GM21786 (cell line): ENCODE results near the gene EFCAB14.
"Not testable (repeated sequence)": the region's sequence is repeated elsewhere in the genome, so short reads cannot be mapped to it uniquely, and the experiment has no call there.

ENCODE experiments used
- ATAC-seq: cut with Tn5 transposase; IDR thresholded peaks from one replicate; pipeline ENCODE4 v1.9.1; 2021; ENCODE audit not compliant: unreplicated experiment

Gene EFCAB14

DNA sequence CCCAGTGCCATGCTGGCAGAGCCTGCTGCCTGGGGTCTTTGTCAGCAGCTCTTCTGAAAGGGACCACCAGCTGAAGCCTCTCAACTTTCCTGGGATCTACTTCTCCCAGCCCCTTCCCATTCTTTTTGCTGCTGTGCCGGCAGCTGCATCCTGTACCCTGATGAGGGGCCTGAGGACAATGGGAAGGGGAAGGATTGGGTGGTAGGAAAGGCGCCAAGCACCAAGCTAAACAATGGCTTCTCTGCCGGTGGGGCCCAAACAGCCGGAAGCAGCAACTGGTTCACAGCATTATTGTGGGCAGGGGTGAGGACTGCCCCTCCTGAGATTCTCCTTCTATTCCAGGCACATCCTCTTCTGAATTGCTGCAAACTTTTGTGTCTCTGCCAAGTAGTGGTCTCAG, 5.0 kb upstream of the EFCAB14 start:
- ATAC-seq: no peak

GRCh38 chr1:46721686-46722205, 2.8 kb upstream of the EFCAB14 start:
- ATAC-seq: no peak

- no peak for ATAC-seq
These were observed 2.3 kb upstream of the EFCAB14 start for GRCh38 chr1:46721204-46721603.

DNA sequence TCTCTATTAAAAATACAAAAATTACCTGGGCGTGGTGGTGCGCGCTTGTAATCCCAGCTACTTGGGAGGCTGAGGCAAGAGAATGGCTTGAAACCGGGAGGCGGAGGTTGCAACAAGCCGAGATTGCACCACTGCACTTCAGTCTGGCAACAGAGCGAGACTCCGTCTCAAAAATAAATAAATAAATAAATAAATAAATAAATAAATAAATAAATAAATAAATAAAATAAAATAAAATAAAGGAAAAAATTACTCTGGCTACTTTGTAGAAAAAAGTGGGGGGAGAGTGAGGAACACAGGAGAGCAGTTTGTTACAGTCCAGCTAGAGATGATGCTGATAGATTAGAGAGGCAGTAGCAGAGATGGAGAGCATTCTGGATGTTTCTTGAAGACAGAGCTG, 1.4 kb upstream of the EFCAB14 start:
- ATAC-seq: not testable (repeated sequence)

DNA sequence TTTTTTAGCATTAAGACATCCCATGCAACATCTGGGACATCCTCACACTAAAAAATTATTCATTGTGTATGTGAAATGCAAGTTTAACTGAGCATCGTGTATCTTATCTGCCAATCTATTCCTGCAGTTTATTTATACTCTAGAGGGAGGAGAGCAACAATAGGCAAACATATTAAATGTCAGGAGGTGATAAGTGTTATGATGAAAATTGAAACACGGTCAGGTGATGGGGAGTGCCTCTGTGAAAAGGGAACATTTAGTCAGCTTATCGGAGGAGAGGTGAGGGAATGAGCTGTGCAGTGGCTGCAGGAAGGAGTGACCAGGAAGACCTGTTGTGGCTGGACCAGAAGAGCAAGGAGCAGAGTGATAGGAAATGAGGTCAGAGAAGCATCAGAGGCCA, 775 bp upstream of the EFCAB14 start:
- ATAC-seq: no peak

DNA sequence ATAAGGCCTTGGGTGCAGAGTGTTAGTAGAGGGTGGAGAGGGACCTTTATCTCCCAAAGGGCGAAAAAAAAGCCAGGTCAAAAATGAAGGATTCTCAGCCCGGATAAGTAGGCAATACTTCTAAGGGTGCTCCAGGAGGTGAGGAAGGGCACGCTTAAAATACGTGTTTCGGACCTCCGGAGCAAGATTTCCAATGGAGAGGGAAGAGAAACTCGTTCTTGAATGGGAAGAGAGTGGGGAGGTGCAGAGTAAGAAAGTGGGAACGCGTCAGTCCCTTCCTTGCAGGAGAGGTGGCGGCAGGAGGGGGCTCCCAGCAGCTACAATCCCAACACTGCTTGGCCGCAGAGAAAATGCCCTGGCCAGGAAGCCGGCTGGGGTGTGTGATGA, 581 bp downstream of the EFCAB14 start:
- ATAC-seq: no peak

DNA sequence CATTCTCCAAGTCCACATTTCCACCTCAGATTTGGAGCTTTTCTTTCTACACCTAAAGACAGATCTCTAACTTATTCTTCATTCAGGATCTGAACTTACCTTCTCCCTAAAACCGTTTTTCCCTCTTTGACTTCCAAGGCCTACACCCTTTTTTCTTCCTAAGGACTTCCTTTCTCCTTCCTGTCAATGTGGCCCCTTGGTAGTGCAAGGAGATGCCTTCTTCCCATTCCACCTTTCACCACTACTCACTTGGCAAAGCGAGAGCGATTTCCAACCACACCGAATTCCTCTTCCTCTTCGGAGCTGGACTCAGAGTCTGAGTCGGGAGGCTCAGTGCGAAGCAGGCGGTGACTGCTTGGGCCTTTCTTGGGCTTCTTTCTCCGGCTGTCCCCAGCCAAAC, 1.3 kb downstream of the EFCAB14 start:
- no peak for ATAC-seq

GRCh38 chr1:46714976-46715375, 3.9 kb downstream of the EFCAB14 start:
- no peak for ATAC-seq

- no peak for ATAC-seq
These were observed 10.8 kb downstream of the EFCAB14 start for GRCh38 chr1:46708121-46708520.

DNA sequence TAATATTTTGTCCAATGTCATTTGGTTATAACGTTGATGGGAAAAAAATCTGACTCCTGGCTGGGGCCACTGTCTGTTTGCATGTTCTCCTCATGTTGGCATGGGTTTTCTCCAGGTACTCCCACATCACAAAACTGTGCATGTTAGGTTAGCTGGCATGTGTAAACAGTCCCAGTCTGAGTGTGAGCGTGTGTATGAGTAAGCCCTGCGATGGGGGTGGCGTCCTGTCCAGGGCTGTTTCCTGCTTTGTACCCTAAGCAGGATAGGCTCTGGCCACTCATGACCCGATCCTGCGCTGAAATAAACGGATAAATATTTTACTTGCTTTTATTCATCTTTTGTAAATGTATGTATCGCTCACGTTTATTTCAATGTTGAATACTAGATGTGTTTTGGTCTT, 13.5 kb downstream of the EFCAB14 start:
- no peak for ATAC-seq

DNA sequence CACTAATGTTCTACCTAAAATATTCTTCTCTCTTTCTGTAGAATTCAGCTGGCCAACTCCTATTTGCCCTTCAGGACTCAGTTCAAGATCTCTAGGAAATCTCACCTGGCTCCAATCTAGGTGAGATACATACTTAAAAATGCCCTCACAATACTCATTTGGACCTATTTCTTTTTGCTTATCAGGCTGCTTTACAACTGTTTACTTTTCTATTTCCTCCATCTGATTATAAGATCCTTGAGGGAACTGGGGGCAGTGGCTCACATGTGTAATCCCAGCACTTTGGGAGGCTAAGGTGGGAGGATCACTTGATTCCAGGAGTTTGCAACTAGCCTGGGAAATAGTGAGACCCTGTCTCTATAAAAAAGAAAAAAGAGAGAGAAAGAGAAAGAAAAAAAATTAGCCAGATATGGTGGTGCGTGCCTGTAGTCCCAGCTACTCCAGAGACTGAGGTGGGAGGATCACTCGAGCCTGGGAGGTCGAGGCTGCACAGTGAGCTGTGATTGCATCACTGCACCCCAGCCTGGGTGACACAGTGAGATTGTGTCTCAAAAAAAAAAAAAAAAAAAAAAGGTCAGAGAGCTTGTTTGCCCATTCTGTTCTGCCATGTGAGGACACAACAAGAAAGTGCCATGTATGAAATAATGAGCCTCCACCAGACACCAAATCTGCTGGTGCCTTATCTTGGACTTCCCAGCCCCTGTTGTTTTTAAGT, 14.8 kb downstream of the EFCAB14 start:
- no peak for ATAC-seq

GRCh38 chr1:46699666-46700065, 19.2 kb downstream of the EFCAB14 start:
- ATAC-seq: no peak

DNA sequence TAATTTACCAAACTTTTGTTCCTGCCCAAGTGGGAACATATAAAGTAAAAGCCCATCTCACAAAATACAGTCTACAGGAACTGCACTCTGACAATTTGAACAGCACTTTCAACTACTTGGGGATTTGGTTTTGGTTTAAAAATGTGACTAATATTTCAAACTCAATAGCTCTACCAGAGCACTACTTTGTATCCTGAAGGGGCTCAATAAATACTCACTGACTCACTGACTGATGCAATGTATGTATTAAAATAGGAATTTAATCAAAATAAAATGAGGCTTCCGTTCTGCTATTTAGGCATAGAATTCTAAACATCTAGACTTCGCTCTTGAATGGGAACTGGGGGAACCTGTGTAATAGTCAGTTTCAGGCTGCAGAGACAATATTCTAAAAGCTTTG, 21.9 kb downstream of the EFCAB14 start:
- no peak for ATAC-seq

DNA sequence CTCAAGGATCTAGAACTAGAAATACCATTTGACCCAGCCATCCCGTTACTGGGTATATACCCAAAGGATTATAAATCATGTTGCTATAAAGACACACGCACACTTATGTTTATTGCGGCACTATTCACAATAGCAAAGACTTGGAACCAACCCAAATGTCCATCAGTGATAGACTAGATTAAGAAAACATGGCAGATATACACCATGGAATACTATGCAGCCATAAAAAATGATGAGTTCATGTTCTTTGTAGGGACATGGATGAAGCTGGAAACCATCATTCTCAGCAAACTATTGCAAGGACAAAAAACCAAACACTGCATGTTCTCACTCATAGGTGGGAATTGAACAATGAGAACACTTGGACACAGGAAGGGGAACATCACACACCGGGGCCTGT, 24.2 kb downstream of the EFCAB14 start:
- ATAC-seq: not testable (repeated sequence)

DNA sequence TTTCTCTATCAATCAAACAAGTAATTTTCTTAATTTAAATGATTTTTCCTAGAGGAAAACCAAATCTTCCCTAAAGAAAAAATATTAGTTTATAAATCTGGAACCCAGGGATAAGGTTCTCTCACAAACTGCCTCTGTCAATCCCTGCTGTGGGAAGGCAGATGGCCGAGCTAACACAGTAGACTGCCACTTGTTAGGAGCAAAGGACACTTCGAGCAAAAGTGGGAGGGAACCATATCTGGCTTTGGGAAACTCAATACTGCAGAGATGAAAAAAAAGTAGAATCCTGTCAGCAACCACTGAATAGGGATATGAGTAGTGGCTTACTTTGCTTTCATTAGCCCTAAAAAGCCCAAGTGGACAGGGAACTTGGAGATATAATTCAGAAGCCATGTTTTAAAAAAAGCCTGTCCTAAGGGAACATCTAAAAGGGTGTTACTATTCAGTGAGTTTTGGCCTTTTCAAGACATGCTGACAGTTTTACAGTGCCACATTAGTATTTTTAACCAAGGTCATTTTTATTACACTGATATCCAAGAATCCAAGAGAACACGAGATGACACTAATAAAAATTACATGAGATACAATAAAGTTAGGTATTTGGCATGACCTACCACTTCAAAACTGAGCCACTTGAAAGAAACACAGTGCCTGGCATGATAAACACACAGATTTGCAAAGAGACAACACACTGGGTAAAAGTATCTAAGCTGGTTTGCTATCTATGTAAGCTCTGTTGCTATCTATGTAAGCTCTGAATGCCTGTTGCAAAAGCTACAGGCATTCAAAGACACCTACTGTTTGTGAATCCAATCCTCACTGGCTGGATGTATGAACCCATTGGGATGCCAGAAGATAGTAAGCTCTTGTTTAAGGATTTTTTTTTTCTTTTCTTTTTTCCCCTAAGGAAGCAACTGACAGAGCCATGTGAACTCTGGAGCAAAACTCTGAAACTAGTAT, 25.8 kb downstream of the EFCAB14 start:
- ATAC-seq: no peak

DNA sequence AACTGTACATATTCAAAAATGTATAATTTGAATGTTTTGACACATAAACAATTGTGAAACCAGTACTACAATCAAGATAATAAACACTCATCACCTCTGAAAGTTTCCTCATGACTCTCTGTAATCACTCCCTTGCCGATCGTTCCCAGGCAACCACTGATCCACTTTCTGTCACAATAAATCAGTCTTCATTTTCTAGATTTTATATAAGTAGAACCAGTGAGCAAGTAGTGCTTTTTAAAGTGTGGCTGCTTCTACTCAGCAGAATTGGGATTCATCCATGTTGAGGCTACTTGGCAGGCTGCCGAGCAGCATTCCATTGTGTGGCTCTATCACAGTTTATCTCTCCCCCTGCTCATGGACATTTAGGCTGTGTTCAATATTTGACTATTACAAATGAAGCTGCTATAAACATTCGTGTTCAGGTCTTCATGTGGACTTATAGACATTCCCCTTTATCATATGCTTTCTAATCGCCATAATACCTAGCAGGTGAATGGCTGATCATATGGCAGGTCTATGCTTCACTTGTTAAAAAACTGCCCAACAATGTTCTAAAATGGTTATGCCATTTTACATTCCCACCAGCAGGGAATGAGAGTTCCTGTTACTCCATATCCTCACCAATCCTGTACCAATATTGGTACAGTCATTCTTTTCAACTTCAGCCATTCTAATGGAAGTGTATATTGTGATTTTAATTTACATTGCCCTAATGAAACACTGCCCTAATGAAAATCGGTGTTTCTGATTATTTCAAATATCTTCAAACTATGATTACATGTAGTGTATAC, 26.7 kb downstream of the EFCAB14 start:
- no peak for ATAC-seq

DNA sequence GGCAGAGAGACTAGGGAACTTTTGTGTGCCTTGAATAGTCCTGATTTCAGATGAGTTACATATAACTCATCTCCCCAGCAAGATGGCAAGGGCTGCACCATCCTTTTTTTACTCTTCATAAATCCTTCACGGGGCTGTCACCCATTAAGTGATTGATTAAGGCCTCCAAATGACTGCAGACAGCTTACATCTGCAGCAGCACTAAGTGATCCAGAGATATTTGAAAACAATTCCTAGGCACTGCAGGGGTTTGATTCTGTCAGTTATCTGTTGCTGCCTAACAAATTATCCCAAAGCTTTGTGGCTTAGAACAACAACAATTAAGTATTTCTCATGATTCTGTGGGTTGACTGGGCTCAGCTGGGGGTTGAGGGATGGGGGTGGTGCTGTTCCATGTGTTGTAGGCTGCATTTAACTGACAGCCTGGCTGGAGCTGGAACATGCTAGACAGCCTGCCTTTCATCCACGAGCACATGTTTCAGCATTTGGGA, 27.9 kb downstream of the EFCAB14 start:
- ATAC-seq: no peak

GRCh38 chr1:46689897-46690296, 29.0 kb downstream of the EFCAB14 start:
- ATAC-seq: no peak

DNA sequence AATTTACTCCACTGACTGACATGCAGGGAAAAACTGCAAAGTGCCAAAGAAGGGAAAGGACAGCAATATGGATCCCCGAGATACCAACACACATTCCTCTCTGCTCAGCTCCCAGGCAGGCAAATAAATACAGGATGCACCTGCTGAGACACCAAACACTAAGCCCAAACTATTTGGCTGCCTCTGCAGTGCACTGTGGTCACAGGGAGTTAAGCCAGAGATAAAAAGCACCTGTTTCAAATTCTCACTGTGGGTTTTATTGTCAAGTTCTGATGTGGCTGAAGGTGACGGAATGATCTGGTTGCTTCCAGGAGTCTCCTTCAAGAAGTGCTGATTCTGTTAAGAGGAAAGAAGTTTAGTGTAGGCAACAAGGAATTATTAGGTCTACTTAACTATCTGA, 29.6 kb downstream of the EFCAB14 start:
- ATAC-seq: no peak

DNA sequence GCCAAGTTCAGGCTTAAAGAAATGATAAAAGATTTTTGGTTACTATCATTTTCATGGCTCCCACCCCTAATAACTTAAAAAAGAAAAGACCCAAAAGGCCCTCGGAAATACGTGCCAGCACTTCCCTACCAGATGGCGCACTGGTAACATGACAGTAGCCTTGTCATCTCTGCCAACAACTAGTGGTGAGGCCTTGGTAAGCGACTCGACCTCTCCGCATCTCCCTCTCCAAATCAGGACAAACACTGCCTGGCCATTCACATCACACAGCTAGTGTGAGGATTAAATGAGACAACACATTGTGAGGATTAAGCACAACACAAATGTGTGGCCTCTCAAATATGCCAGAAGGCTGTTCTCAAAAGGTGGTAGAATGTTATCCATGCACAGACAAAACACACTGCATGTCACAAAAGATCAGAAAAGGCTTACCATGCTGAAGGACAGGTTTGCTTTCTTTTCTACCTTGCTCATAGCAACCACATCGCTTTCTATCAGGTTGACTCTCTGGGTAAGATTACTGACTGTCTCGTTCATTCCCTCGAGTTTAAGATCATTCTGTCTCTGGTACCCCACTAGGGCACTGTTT, 30.9 kb downstream of the EFCAB14 start:
- ATAC-seq: no peak
